Measurements from ENCODE around the gene ZNF408.

GRCh38 chr11:46681814-46682213 lies 19.0 kb upstream of the ZNF408 start:
- TF ChIP-seq CTCF (optimal IDR thresholded peaks at IDR 0.05 in 1 of 3, IDR thresholded peaks at IDR 0.05 in 1 of 3, conservative IDR thresholded peaks at IDR 0.05 in 1 of 3; ENCODE audit: extremely low read depth in 1 of 3, insufficient read depth in 2 of 3, low read length in 3 of 3) (no peak), EZH2 (IDR thresholded peaks at IDR 0.05; ENCODE audit: low read length) (no peak)

Measured in keratinocyte (primary cell).